Calu3 (cell line): ENCODE data around the gene NUP50. TPM values are rescaled to one million over a fixed set of nuclear protein-coding genes. Genes with fewer than 3 reads are reported as not detected.

Experiments
- BruUV-seq: library from RNA; stranded (reverse); fragments of 400-500 nt; replicated peaks from 2 replicates; lab custom pipeline; 2021; lab: Mats Ljungman, UMichigan
- CTCF ChIA-PET: fragments of 300-600 bp; sonication (Branson Sonifier 250); formaldehyde crosslinking; loops from one replicate; lab custom pipeline; 2022; ENCODE audit warnings: antibody characterized with exemption; lab: Charles Lee
- DNase-seq: peaks from one replicate; pipeline ENCODE4 v3.0.0; 2022
- H3K27ac Mint-ChIP-seq: one replicate; pipeline ENCODE4 v1.8.0; 2022; ENCODE audit warnings: mixed read lengths; ENCODE audit not compliant: unreplicated experiment
- H3K27me3 Mint-ChIP-seq: one replicate; pipeline ENCODE4 v1.8.0; 2022; ENCODE audit warnings: mixed read lengths; ENCODE audit not compliant: unreplicated experiment
- H3K36me3 Mint-ChIP-seq: one replicate; pipeline ENCODE4 v1.8.0; 2022; ENCODE audit warnings: mild to moderate bottlenecking, moderate library complexity, mixed read lengths; ENCODE audit not compliant: insufficient read depth, unreplicated experiment
- H3K4me1 Mint-ChIP-seq: one replicate; pipeline ENCODE4 v1.8.0; 2022; ENCODE audit warnings: mild to moderate bottlenecking, low read depth, mixed read lengths; ENCODE audit not compliant: unreplicated experiment
- H3K4me3 Mint-ChIP-seq: one replicate; pipeline ENCODE4 v1.8.0; 2022; ENCODE audit warnings: mild to moderate bottlenecking, low read depth, moderate library complexity, mixed read lengths; ENCODE audit not compliant: unreplicated experiment
- H3K9me3 Mint-ChIP-seq: one replicate; pipeline ENCODE4 v1.8.0; 2022; ENCODE audit warnings: low read depth, mixed read lengths; ENCODE audit not compliant: unreplicated experiment
- intact Hi-C: fragments of 100-400 bp; cut with micrococcal nuclease; formaldehyde crosslinking; loops from one replicate; pipeline ENCODE4 v1.10.0; 2022; ENCODE audit not compliant: unreplicated experiment
- total RNA-seq: library from RNA; stranded (reverse); gene quantifications from 2 replicates; pipeline ENCODE4 v1.2.3, GENCODE V29; 2022
- TF ChIP-seq, protein P1 (sequence below): fragments of 200-600 bp; IDR thresholded peaks from one replicate; pipeline ENCODE4 v1.8.0; 2022; ENCODE audit warnings: antibody characterized with exemption; ENCODE audit not compliant: unreplicated experiment

NUP50 gene
- total RNA-seq, 1 experiment from 2014 or later: 107 TPM

DNA sequence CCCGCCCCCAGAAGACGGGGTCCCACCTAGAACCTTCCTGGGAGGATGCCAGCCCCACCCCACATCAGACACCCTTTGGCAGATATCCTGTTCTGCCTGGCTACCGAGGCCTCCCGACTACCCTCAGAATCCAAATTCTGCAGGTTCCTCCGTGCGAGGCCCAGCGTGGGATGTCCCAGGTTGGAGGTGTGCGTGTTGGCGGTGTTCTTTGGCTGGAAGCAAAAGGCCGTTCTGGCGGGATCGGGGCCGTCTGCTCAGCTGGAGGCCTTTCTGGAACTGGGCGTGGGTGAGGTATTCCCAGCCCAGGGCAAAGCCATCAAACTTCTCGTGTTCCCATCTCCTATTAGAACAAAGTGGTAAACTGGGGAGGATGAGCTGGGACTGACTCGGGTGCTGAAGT lies 32.6 kb downstream of the NUP50 start:
- DNase-seq: no peak
- BruUV-seq: no TSS peak
- H3K4me3 Mint-ChIP-seq: no peak overlapping the region
- CTCF ChIA-PET: no interaction called here
- no peak overlapping the region for H3K27ac Mint-ChIP-seq
- H3K27me3 Mint-ChIP-seq: no peaks in the 10 kb centered on the region
- TF ChIP-seq, protein P1, sequence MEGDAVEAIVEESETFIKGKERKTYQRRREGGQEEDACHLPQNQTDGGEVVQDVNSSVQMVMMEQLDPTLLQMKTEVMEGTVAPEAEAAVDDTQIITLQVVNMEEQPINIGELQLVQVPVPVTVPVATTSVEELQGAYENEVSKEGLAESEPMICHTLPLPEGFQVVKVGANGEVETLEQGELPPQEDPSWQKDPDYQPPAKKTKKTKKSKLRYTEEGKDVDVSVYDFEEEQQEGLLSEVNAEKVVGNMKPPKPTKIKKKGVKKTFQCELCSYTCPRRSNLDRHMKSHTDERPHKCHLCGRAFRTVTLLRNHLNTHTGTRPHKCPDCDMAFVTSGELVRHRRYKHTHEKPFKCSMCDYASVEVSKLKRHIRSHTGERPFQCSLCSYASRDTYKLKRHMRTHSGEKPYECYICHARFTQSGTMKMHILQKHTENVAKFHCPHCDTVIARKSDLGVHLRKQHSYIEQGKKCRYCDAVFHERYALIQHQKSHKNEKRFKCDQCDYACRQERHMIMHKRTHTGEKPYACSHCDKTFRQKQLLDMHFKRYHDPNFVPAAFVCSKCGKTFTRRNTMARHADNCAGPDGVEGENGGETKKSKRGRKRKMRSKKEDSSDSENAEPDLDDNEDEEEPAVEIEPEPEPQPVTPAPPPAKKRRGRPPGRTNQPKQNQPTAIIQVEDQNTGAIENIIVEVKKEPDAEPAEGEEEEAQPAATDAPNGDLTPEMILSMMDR: no peak
- H3K4me1 Mint-ChIP-seq: peaks cover 2% of the 10 kb centered on the region
- intact Hi-C loops: no loop called here
- H3K36me3 Mint-ChIP-seq: peaks cover 37% of the 10 kb centered on the region
- H3K9me3 Mint-ChIP-seq: no peaks in the 10 kb centered on the region

DNA sequence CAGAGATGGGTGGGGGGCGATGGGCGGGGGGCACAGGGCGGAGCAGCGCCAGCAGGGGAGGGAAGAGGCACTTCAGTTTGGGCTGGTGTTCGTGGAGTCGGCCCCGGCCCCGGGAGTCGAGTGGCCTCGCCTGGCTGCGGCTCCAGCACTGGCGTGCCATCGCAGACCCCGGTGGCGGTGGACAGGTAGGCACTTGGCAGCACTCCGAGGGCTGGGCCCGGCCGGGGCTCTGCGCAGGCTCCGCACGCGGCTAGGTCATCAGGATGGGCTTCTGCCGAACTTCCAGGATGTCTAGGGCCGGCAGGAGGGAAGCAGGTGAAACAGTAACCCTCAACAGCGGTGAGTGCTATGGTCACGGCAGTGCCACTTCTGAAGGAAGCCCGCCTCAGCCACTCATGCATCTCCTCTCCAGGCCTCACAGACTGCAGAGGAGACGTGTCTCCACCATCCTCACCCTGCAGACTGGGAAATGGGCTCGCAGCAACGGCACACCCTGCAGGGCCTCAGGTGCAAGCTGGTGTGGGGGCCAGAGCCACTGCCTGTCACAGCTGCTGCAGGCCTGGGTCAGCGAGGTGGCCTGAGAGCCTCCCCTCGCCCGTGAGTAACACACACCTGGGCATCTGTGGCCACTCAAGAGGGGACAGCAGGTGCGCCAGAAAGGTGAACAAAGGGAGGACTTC lies 33.3 kb downstream of the NUP50 start:
- no peak for DNase-seq
- no peaks in the 10 kb centered on the region for H3K27me3 Mint-ChIP-seq
- peaks cover 37% of the 10 kb centered on the region for H3K36me3 Mint-ChIP-seq
- CTCF ChIA-PET: interaction anchor here (1.0 kb wide), 1 partner anchor 15 kb away, joined by 3 read pairs; no protein-coding TSS in a partner anchor
- TF ChIP-seq, protein P1: no peak
- H3K9me3 Mint-ChIP-seq: no peaks in the 10 kb centered on the region
- H3K4me1 Mint-ChIP-seq: peaks cover 10% of the 10 kb centered on the region
- BruUV-seq: no TSS peak
- H3K27ac Mint-ChIP-seq: no peak overlapping the region
- no peak overlapping the region for H3K4me3 Mint-ChIP-seq
- intact Hi-C loops: no loop called here

DNA sequence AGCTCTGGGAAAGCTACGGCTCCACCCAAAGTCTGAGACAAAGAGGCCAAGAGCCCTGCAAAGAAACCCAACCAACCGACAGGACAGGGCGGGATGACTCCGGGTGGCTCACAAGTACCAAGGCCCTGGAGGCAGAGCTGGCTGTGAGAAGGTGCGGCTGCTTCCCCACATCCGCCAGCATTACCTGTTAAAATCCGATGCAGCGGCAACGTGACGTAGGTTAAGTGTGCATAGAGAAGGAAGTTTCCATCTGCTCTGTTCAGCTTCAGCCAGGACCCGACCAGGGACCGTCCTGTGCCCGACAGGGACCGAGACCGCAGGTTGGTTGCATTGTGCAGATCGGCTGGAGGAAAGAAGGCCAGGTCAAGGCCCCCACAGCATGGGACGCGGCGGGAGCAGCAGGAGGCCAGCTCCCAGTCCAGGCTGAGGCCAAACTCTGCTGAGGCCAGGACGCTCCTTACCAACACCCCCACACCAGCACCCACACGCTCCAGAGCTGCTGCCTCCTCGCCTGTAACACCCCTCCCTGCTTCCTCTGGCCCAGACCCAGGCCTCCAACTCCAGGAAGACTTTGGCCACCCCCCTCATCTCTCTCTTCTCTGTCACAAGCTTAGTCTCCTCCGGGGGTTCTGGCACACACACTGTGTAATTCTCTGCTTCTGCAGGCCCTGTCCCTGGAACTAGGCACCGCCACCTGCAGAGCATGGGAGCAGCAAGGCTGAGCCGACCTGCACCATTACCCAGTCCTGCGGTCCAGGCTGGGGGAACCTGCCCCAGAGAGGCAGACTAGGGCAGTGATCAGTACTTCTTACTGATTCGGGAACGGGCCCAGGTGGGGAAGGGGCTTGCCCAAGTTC lies 34.1 kb downstream of the NUP50 start:
- no TSS peak for BruUV-seq
- intact Hi-C loops: no loop called here
- CTCF ChIA-PET: interaction anchor here (1.0 to 1.1 kb wide), 2 partner anchors 11 to 14 kb away, joined by 3 to 6 read pairs; no protein-coding TSS in a partner anchor
- Mint-ChIP-seq H3K27ac (no peak overlapping the region), H3K4me3 (no peak overlapping the region), H3K4me1 (peaks cover 10% of the 10 kb centered on the region), H3K36me3 (peaks cover 43% of the 10 kb centered on the region), H3K9me3 (no peaks in the 10 kb centered on the region), H3K27me3 (no peaks in the 10 kb centered on the region)
- no peak for DNase-seq
- TF ChIP-seq, protein P1: no peak

DNA sequence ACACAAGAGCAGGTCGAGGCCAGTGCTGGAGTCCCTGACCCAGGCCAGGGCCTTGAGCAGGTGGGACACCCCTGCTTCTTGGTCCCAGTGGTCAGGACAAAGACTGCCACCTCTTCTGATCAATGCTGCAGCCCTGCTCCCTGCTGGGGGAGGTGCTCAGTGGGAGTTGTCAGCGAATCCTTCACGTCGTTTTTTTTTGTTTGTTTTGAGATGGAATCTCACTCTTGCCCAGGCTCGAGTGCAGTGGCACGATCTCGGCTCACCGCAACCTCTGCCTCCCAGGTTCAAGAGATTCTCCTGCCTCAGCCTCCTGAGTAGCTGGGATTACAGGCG lies 34.7 kb downstream of the NUP50 start:
- Mint-ChIP-seq H3K4me3 (no peak overlapping the region), H3K9me3 (no peaks in the 10 kb centered on the region), H3K4me1 (peaks cover 10% of the 10 kb centered on the region), H3K36me3 (peaks cover 43% of the 10 kb centered on the region), H3K27ac (no peak overlapping the region), H3K27me3 (no peaks in the 10 kb centered on the region)
- CTCF ChIA-PET: interaction anchor here (1.1 kb wide), 1 partner anchor 10 kb away, joined by 6 read pairs; no protein-coding TSS in a partner anchor
- intact Hi-C loops: no loop called here
- TF ChIP-seq, protein P1: no peak
- no peak for DNase-seq
- no TSS peak for BruUV-seq
